ENCODE results near the gene AMHR2.

GRCh38 chr12:53389702-53390101, 34.0 kb upstream of the AMHR2 start:
- TF ChIP-seq CTCF (IDR thresholded peaks at IDR 0.05) (no peak), ZFX (IDR thresholded peaks at IDR 0.05; ENCODE audit: borderline replicate concordance) (no peak)

Measured in 22Rv1 (cell line).